Measurements from ENCODE around the gene CTBP2. TPM values are rescaled to one million over a fixed set of nuclear protein-coding genes. Genes with fewer than 3 reads are reported as not detected.
"Not testable (repeated sequence)": the region's sequence is repeated elsewhere in the genome, so short reads cannot be mapped to it uniquely, and the experiment has no call there.

Gene CTBP2
- total RNA-seq, 2 experiments from 2014 or later: 0.17 TPM; not detected in 1

DNA sequence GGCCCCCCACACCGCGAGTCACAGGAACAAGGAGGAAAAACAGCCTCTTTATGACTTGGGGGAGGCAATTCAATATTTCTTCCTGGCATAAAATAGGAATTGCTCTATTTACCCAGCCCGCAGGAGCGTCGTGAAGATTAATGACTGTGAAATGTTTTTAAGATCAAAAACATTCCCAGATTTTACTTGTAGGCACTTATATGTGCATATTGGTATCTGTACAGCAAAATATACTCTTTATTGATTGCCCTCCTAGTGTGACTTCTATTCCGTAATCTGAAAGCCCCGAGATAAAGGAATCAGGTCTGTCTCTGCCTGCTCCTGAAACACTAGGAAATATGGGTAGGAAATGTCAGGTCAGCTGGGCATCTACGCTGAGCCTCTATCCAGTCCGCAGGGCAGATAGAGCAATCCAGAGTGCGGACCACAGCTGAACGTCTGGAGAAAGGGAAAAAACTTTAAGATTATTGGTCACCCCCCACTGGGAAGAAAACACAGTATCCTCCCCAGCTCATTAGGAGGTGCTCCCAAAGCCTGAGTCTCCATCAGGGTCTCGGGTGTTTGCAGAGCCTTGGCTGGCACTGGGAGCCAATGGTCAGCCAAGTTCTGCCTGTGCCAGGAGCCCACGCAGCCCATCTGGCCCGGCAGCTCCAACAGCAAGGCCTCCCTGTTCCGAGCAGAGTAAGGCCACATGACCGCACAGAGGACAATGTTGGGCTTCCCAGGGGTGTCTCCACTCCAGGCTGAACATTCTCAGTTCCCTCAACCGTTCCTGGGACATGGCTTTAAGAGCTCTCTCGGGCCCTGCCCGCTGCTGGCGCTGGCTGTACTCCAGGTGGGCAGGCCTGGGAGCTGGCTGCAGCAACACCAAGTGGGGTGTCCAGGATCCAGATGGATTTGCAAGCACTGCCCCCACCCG, 7.7 kb downstream of the CTBP2 start:
- DNase-seq: no peak
- H3K27ac ChIP-seq (ENCODE audit: low read depth in 1 of 2, low read length in 2 of 2): no peak overlapping the region
- H3K4me1 ChIP-seq (ENCODE audit: insufficient read depth, low read length): no peaks in the 10 kb centered on the region
- Mint-ChIP-seq H3K9me3 (no peaks in the 10 kb centered on the region), H3K36me3 (ENCODE audit: low read depth) (no peaks in the 10 kb centered on the region), H3K27me3 (peaks cover 87% of the 10 kb centered on the region), H3K4me1 (ENCODE audit: low read depth) (no peaks in the 10 kb centered on the region), H3K4me3 (no peak overlapping the region), H3K27ac (no peak overlapping the region)
- TF ChIP-seq, protein P1, sequence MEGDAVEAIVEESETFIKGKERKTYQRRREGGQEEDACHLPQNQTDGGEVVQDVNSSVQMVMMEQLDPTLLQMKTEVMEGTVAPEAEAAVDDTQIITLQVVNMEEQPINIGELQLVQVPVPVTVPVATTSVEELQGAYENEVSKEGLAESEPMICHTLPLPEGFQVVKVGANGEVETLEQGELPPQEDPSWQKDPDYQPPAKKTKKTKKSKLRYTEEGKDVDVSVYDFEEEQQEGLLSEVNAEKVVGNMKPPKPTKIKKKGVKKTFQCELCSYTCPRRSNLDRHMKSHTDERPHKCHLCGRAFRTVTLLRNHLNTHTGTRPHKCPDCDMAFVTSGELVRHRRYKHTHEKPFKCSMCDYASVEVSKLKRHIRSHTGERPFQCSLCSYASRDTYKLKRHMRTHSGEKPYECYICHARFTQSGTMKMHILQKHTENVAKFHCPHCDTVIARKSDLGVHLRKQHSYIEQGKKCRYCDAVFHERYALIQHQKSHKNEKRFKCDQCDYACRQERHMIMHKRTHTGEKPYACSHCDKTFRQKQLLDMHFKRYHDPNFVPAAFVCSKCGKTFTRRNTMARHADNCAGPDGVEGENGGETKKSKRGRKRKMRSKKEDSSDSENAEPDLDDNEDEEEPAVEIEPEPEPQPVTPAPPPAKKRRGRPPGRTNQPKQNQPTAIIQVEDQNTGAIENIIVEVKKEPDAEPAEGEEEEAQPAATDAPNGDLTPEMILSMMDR (IDR thresholded peaks at IDR 0.05): no peak
- no peaks in the 10 kb centered on the region for H3K36me3 ChIP-seq (ENCODE audit: insufficient read depth, low read length)
- ATAC-seq (ENCODE audit: poor library complexity): no peak
- peaks cover 49 to 73% of the 10 kb centered on the region in 2 experiments for H3K27me3 ChIP-seq (ENCODE audit: control insufficient read depth in 1 of 2, insufficient read depth in 2 of 2, low read length in 2 of 2)
- no peak overlapping the region for H3K4me3 ChIP-seq (ENCODE audit: low read length)
- intact Hi-C loops (cut with DNase I, micrococcal nuclease): no loop called here
- POLR2A ChIA-PET: no interaction called here
- CTCF ChIA-PET: no interaction called here
- peaks cover 0 to 17% of the 10 kb centered on the region in 2 experiments for H3K9me3 ChIP-seq (ENCODE audit: control insufficient read depth in 1 of 2, insufficient read depth in 1 of 2, low read length in 2 of 2)

DNA sequence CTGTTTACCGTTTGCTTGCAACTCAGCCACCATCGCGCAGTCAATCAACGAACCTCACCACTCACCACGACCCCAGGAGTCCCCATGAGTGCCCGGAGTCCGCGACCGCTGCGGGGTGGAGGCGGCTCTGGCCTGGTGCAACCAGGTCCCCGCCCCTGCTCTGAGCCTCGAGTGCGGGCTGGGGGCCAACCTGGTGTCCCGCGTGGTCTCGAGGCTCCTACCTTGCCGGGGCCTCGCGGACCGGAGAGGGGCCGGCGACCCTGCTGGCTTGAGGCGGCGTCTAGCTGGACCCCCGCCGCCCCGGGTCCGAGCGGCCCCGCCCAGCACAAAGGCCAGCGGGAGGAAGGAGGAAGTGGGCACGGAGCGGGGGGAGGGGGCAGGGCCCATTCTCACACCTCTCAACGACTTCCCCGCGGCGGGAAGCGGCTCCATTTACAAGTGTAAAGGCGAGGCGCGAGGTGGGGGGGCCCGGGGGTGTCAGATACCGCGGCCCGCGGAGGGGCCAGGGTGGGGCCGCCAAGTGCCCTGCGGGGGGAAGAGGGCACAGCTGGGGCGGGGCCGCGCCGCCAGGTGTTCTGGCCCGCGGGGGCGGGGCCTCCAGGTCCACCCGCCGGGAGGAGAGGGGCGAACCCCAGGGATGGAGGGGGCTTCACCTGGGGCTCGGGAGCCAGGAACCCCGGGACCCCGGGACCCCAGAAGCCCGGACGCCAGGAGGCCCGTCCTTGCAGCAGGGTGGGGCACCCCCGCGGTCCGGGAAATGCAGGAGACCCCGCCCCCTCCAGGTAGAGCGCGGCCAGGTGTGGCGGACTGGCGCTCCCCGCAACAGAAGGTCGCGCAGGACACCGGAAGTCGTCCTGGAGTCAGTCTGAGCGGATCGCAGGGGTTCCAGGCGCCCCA, 8.6 kb downstream of the CTBP2 start:
- CTCF ChIA-PET: no interaction called here
- TF ChIP-seq, protein P1 (IDR thresholded peaks at IDR 0.05): no peak
- POLR2A ChIA-PET: no interaction called here
- Mint-ChIP-seq H3K9me3 (no peaks in the 10 kb centered on the region), H3K27me3 (peaks cover 85% of the 10 kb centered on the region), H3K27ac (no peak overlapping the region), H3K4me1 (ENCODE audit: low read depth) (no peaks in the 10 kb centered on the region), H3K36me3 (ENCODE audit: low read depth) (no peaks in the 10 kb centered on the region), H3K4me3 (no peak overlapping the region)
- Histone ChIP-seq H3K4me1 (ENCODE audit: insufficient read depth, low read length) (no peaks in the 10 kb centered on the region), H3K36me3 (ENCODE audit: insufficient read depth, low read length) (no peaks in the 10 kb centered on the region), H3K27me3 (ENCODE audit: control insufficient read depth in 1 of 2, insufficient read depth in 2 of 2, low read length in 2 of 2) (peaks cover 42 to 68% of the 10 kb centered on the region in 2 experiments), H3K9me3 (ENCODE audit: control insufficient read depth in 1 of 2, insufficient read depth in 1 of 2, low read length in 2 of 2) (peaks cover 0 to 17% of the 10 kb centered on the region in 2 experiments), H3K4me3 (ENCODE audit: low read length) (no peak overlapping the region), H3K27ac (ENCODE audit: low read depth in 1 of 2, low read length in 2 of 2) (no peak overlapping the region)
- no peak for ATAC-seq (ENCODE audit: poor library complexity)
- DNase-seq: peak in 2 of 14 experiments; percentile 8 to 46
- intact Hi-C loops (cut with DNase I, micrococcal nuclease): no loop called here

DNA sequence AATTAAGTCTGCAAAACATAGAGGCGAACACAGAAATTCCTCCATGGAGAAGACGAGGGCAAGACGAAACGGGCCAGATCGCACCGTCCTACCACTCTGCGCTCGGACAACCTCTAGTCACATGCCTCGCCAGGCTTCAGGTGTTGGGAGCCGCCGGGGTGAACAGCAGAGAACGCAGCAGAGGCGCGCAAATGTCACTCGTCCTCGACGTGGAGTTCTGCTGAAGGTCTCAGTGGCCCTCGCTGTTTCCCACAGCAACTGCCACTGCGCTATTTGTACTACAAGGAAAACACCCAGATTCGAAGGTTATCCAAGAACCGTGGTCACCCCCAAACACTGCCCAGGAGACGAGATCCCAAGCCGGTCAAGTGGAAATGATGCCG, 9.2 kb downstream of the CTBP2 start:
- no peak overlapping the region for H3K27ac Mint-ChIP-seq
- TF ChIP-seq, protein P1 (IDR thresholded peaks at IDR 0.05): no peak
- Histone ChIP-seq H3K9me3 (ENCODE audit: control insufficient read depth in 1 of 2, insufficient read depth in 1 of 2, low read length in 2 of 2) (peaks cover 0 to 17% of the 10 kb centered on the region in 2 experiments), H3K36me3 (ENCODE audit: insufficient read depth, low read length) (no peaks in the 10 kb centered on the region), H3K27me3 (ENCODE audit: control insufficient read depth in 1 of 2, insufficient read depth in 2 of 2, low read length in 2 of 2) (peaks cover 39 to 61% of the 10 kb centered on the region in 2 experiments), H3K4me3 (ENCODE audit: low read length) (no peak overlapping the region), H3K27ac (ENCODE audit: low read depth in 1 of 2, low read length in 2 of 2) (no peak overlapping the region), H3K4me1 (ENCODE audit: insufficient read depth, low read length) (no peaks in the 10 kb centered on the region)
- ATAC-seq (ENCODE audit: poor library complexity) (no peak), DNase-seq (no peak)
- intact Hi-C loops (cut with DNase I, micrococcal nuclease): no loop called here
- H3K36me3 Mint-ChIP-seq (ENCODE audit: low read depth): no peaks in the 10 kb centered on the region
- CTCF ChIA-PET: no interaction called here
- peaks cover 84% of the 10 kb centered on the region for H3K27me3 Mint-ChIP-seq
- H3K4me1 Mint-ChIP-seq (ENCODE audit: low read depth): no peaks in the 10 kb centered on the region
- POLR2A ChIA-PET: no interaction called here
- no peak overlapping the region for H3K4me3 Mint-ChIP-seq
- no peaks in the 10 kb centered on the region for H3K9me3 Mint-ChIP-seq

DNA sequence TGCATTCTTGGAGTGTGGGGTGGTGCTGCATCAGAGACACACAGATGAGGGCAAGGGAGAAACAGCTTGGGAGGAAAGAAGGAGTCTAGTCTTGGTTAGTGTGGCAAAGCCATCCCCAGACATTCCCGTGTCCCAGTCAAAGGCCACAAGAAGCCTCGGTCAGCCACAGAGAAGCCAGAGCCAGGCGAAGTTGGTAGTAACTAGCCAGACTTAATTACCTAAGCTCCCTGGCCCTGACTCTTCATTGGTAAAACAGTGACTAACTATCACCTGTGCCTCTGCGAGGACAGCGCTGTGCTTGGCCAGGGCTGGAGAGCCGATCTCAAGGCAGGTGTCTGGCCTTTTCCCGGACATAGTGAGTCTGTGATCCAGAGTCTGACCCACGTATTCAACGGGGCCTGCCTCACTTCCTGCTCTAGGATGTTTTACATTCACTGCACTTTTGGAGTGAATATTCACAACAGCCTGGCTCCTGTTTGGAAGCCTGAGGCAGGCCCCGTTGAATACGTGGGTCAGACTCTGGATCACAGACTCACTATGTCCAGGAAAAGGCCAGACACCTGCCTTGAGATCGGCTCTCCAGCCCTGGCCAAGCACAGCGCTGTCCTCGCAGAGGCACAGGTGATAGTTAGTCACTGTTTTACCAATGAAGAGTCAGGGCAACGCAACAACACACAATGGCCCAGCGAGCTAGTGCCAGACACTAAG, 9.8 kb downstream of the CTBP2 start:
- ATAC-seq (ENCODE audit: poor library complexity); H3K4me3 Mint-ChIP-seq; H3K4me1 Mint-ChIP-seq (ENCODE audit: low read depth); POLR2A ChIA-PET; H3K36me3 Mint-ChIP-seq (ENCODE audit: low read depth); H3K27ac Mint-ChIP-seq; H3K27ac ChIP-seq (ENCODE audit: low read depth in 1 of 2, low read length in 2 of 2); H3K36me3 ChIP-seq (ENCODE audit: insufficient read depth, low read length); H3K4me3 ChIP-seq (ENCODE audit: low read length); intact Hi-C loops (cut with DNase I, micrococcal nuclease); CTCF ChIA-PET; H3K4me1 ChIP-seq (ENCODE audit: insufficient read depth, low read length); DNase-seq; H3K9me3 Mint-ChIP-seq: not testable (repeated sequence)
- Histone ChIP-seq H3K9me3 (ENCODE audit: control insufficient read depth in 1 of 2, insufficient read depth in 1 of 2, low read length in 2 of 2) (peaks cover 0 to 17% of the 10 kb centered on the region in 2 experiments), H3K27me3 (ENCODE audit: control insufficient read depth in 1 of 2, insufficient read depth in 2 of 2, low read length in 2 of 2) (peaks cover 32 to 55% of the 10 kb centered on the region in 2 experiments)
- peaks cover 78% of the 10 kb centered on the region for H3K27me3 Mint-ChIP-seq

Measured in CD4-positive, alpha-beta T cell (primary cell).